Naive B cell (primary cell): ENCODE results near the gene CHFR. TPM values are rescaled to one million over a fixed set of nuclear protein-coding genes. Genes with fewer than 3 reads are reported as not detected.
"Not testable (repeated sequence)": the region's sequence is repeated elsewhere in the genome, so short reads cannot be mapped to it uniquely, and the experiment has no call there.

Experiments
- ATAC-seq, 2 donors: fragments of 150-1000 bp; cut with Tn5 transposase; 2 replicates each; pipeline ENCODE4 v1.10.0; 2021; ENCODE audit warnings: low read depth in 2 of 2, mild to moderate bottlenecking in 2 of 2, moderate library complexity in 2 of 2
- DNase-seq: peaks from one replicate; pipeline ENCODE4 v3.0.0; 2022
- H3K27ac Mint-ChIP-seq, 6 donors: one replicate each; pipeline ENCODE4 v1.8.0; 2020 to 2022; ENCODE audit warnings: mild to moderate bottlenecking in 6 of 6, mixed read lengths in 6 of 6, moderate library complexity in 5 of 6, inconsistent platforms in 2 of 6
- H3K27me3 Mint-ChIP-seq, 3 donors: one replicate each; pipeline ENCODE4 v1.8.0; 2021 to 2022; ENCODE audit warnings: mixed read lengths in 3 of 3, mild to moderate bottlenecking in 1 of 3
- H3K36me3 Mint-ChIP-seq, 2 donors: one replicate each; pipeline ENCODE4 v1.8.0; 2020 to 2022; ENCODE audit warnings: mixed read lengths in 2 of 2, inconsistent platforms in 1 of 2, mild to moderate bottlenecking in 1 of 2
- H3K4me1 Mint-ChIP-seq, 3 donors: one replicate each; pipeline ENCODE4 v1.8.0; 2020 to 2022; ENCODE audit warnings: mixed read lengths in 3 of 3, inconsistent platforms in 1 of 3, mild to moderate bottlenecking in 1 of 3, moderate library complexity in 1 of 3
- H3K4me3 Mint-ChIP-seq, 8 donors: one replicate each; pipeline ENCODE4 v1.8.0; 2020 to 2022; ENCODE audit warnings: mild to moderate bottlenecking in 8 of 8, mixed read lengths in 8 of 8, moderate library complexity in 8 of 8, inconsistent platforms in 2 of 8
- H3K9me3 Mint-ChIP-seq, 7 donors: one replicate each; pipeline ENCODE4 v1.8.0; 2020 to 2022; ENCODE audit warnings: mixed read lengths in 7 of 7, mild to moderate bottlenecking in 5 of 7, inconsistent platforms in 2 of 7, moderate library complexity in 1 of 7
- polyA plus RNA-seq, 6 donors: library from polyadenylated mRNA; unstranded; fragments of 300-500 nt; fragmentation: Illumina TruSeq; gene quantifications; one replicate each; pipeline ENCODE4 v1.2.3, GENCODE V29; 2021; ENCODE audit warnings: low read depth in 6 of 6

Gene CHFR
- polyA plus RNA-seq, 6 donors from 2014 or later: 15.3 to 27.8 (median 21.1) TPM

DNA sequence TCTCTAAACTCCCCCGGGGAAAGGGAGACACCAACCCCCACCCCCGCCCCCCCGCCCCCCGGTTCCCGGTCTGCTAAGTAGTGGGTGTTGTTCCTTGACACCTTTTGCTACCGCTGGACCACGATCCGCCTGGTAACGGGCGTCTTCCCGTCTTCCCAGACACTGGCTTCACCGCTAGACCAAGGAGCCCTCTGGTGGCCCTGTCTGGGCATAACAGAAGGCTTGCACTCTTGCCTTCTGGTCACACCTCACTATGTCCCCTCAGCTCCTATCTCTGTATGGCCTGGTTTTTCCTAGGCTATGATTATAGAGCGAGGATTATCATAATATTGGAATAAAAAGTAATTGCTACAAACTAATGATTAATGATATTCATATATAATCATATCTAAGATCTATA is 78.0 kb downstream of the CHFR start:
- not testable (repeated sequence) for ATAC-seq, H3K9me3 Mint-ChIP-seq, H3K4me3 Mint-ChIP-seq, H3K27me3 Mint-ChIP-seq
- peak overlapping the region in 3 of 6 donors; percentile 44 to 87 (median 65) for H3K27ac Mint-ChIP-seq
- peak; percentile 18 for DNase-seq
- H3K36me3 Mint-ChIP-seq: peaks cover 13% of the 10 kb centered on the region in 2 donors
- peaks cover 7 to 16% (median 9%) of the 10 kb centered on the region in 3 donors for H3K4me1 Mint-ChIP-seq

DNA sequence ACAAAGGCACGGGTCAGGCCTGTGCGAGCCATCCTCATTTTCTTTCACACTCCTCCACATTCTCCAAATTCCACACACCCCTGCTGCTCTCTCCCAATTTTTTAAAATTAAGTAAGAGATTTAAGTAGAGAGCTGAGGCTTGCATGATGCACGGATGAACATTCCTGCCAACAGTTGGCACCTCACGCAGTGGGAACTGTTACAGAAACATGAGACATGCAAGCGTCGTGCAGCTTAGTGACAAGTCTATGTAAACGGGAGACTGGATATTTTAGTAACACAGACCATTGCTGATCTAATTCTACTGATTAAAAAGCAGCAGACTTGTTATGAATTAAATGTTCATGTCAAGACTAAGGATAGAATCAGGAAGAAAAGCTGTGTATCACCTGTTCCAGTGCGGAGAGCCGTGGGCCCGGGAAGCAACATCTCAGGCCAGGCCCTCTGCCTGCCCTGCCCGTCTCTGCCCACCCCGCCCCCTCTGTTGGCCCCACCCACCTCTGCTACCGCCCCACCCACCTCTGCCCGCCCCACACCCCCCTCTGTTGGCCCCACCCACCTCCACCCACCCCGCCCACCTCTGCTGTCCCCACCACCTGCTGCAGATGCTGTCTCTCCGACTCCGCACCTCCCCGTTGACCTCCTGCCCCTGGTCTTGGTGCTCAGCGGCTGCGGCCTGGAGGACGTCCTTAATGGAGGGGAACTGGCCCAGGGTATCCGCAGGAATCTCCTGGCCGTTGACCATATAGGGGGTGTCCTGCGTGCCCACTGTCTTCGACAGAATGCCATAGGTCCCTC is 79.9 kb downstream of the CHFR start:
- Mint-ChIP-seq H3K27ac (no peak overlapping the region), H3K36me3 (peaks cover 13% of the 10 kb centered on the region in 2 donors), H3K4me3 (no peak overlapping the region)

DNA sequence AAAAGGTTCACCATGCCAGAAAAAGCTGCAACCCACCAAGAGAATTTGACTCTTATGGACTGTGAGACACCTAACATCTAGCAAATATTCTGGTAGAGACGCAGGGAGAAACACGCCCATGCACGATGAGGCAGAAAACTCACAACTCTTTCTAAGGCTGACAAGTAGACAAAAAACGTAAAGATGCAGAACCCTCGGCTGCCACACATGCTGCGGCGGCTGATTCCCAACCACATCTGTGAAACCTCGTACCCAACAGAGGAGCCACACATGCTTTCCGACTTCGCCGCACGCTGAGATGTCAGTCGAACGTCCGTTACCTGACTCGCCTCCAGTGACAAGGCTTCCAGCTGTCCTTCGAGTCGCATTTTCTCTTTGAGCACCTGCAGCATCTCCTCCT is 80.5 kb downstream of the CHFR start:
- H3K4me1 Mint-ChIP-seq: peaks cover 7 to 9% (median 7%) of the 10 kb centered on the region in 3 donors
- H3K27me3 Mint-ChIP-seq: no peaks in the 10 kb centered on the region
- DNase-seq: no peak
- no peak overlapping the region for H3K27ac Mint-ChIP-seq
- no peak for ATAC-seq
- H3K4me3 Mint-ChIP-seq: no peak overlapping the region
- H3K9me3 Mint-ChIP-seq: no peaks in the 10 kb centered on the region
- peaks cover 13% of the 10 kb centered on the region in 2 donors for H3K36me3 Mint-ChIP-seq

More for the DNA sequence above, 79.9 kb downstream of the CHFR start:
- H3K4me1 Mint-ChIP-seq: peaks cover 7 to 9% (median 7%) of the 10 kb centered on the region in 3 donors
- H3K9me3 Mint-ChIP-seq: no peaks in the 10 kb centered on the region
- ATAC-seq (no peak), DNase-seq (no peak)
- H3K27me3 Mint-ChIP-seq: no peaks in the 10 kb centered on the region

DNA sequence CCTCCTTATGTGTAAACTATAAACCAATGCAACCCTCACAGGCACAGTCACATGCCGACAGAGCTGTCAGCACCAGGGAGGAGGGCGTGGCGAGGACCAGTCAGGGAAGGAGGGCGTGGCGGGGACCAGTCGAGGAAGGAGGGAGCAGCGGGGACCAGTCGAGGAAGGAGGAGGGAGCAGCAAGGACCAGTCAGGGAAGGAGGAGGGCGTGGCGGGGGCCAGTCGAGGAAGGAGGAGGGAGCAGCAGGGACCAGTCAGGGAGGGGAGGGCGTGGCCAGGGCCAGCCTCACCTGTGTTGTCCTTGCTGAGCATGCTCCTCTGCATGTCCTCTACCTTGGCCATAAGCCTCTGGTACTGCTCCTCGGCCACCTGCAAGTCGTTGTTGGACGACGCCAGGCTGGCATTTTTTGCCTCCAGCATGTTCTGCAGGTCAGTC is 83.0 kb downstream of the CHFR start:
- H3K27ac Mint-ChIP-seq: no peak overlapping the region
- no peak for DNase-seq
- H3K9me3 Mint-ChIP-seq: no peaks in the 10 kb centered on the region
- H3K4me1 Mint-ChIP-seq: peaks cover 0 to 9% (median 7%) of the 10 kb centered on the region in 3 donors
- no peak overlapping the region for H3K4me3 Mint-ChIP-seq
- peaks cover 7 to 14% of the 10 kb centered on the region in 2 donors for H3K36me3 Mint-ChIP-seq
- no peak for ATAC-seq
- no peaks in the 10 kb centered on the region for H3K27me3 Mint-ChIP-seq

DNA sequence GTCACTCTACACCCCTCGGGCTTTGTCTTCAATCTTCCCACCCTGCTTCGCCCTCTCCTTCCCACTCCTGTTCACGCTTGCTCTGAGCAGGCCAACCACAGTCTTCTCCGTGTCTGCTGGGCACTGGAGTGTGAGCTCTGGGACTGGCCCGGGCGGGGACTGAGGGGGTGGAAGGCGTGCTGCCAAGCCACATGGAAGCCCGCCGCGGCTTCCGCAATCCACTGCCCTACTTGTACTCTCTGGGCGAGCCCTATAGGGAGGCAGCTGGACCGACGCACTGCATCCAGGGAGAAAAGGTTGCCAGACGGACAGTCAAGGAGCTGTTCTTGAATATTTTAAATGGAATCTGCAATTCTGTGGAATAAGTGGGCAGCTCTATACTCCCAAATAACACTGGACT is 83.5 kb downstream of the CHFR start:
- Mint-ChIP-seq H3K4me3 (no peak overlapping the region), H3K27ac (no peak overlapping the region), H3K4me1 (peaks cover 0 to 9% (median 7%) of the 10 kb centered on the region in 3 donors), H3K9me3 (no peaks in the 10 kb centered on the region), H3K36me3 (peaks cover 7 to 14% of the 10 kb centered on the region in 2 donors), H3K27me3 (no peaks in the 10 kb centered on the region)
- no peak for ATAC-seq
- DNase-seq: no peak

DNA sequence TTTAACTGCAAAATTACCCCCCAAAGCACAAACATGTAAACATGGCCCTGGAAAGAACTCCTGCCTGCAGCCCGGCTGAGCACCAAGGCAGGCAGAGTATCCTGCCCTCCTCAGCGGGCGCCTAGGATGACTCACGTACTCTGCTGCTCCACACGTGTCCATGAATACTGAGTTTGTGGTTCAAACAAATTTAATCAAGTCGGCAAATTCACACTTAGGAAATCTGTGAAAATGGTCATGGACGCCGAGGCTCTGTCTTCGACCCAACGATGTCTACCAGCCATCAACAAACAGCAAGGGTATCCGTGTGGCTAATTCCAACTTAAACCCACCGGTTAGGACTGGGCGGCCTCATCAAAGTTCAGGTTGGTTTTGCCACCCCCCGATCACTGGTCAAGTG is 84.3 kb downstream of the CHFR start:
- no peak for DNase-seq
- Mint-ChIP-seq H3K27ac (no peak overlapping the region), H3K36me3 (peaks cover 7 to 14% of the 10 kb centered on the region in 2 donors), H3K4me1 (peaks cover 0 to 7% (median 4%) of the 10 kb centered on the region in 3 donors), H3K27me3 (no peaks in the 10 kb centered on the region), H3K4me3 (no peak overlapping the region), H3K9me3 (no peaks in the 10 kb centered on the region)
- ATAC-seq: no peak

DNA sequence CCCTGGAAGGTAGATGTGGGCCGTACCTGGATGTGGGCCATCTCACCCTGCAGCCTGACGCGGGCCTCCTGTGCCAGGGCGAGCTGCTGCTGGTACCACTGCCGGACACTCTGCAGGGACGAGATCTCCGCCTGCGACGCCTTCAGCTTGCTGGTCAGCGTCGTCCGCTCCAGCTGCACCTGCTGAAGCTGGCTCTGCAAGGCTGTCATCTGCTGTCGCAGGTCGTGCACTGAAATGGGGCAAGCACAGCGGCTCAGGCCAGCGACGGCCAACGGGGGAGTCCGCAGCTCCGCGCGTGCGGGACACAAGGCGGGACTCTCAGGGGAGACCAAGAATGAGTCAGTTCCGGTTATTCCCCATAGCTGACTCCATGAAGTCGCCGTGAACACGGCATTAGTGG is 85.7 kb downstream of the CHFR start:
- Mint-ChIP-seq H3K4me1 (peaks cover 0 to 7% (median 4%) of the 10 kb centered on the region in 3 donors), H3K36me3 (peaks cover 7 to 17% of the 10 kb centered on the region in 2 donors), H3K27ac (no peak overlapping the region), H3K9me3 (no peaks in the 10 kb centered on the region), H3K4me3 (no peak overlapping the region), H3K27me3 (no peaks in the 10 kb centered on the region)
- no peak for ATAC-seq
- no peak for DNase-seq

DNA sequence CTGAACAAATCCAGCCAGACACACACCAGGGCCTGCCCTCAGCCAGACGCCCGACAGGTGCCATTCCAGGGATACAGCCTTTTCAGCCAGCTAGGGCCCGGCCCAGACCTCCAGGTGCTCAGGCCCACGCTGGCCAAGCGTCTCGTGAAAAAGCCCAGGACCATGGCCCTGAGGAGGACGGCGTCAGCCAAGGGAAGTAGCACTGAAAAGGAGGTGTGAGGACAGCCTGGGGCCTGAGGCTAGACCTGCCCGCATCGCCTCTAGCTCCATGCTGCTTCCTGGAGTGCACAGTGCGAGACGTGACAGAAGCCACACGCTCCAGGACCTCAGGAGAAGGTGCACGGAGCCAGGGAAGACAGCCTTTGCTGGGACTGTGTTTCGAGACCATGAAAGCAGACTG is 88.6 kb downstream of the CHFR start:
- Mint-ChIP-seq H3K27me3 (no peaks in the 10 kb centered on the region), H3K27ac (no peak overlapping the region), H3K9me3 (no peaks in the 10 kb centered on the region), H3K4me1 (no peaks in the 10 kb centered on the region), H3K36me3 (peaks cover 4 to 19% of the 10 kb centered on the region in 2 donors), H3K4me3 (no peak overlapping the region)
- ATAC-seq: no peak
- no peak for DNase-seq

DNA sequence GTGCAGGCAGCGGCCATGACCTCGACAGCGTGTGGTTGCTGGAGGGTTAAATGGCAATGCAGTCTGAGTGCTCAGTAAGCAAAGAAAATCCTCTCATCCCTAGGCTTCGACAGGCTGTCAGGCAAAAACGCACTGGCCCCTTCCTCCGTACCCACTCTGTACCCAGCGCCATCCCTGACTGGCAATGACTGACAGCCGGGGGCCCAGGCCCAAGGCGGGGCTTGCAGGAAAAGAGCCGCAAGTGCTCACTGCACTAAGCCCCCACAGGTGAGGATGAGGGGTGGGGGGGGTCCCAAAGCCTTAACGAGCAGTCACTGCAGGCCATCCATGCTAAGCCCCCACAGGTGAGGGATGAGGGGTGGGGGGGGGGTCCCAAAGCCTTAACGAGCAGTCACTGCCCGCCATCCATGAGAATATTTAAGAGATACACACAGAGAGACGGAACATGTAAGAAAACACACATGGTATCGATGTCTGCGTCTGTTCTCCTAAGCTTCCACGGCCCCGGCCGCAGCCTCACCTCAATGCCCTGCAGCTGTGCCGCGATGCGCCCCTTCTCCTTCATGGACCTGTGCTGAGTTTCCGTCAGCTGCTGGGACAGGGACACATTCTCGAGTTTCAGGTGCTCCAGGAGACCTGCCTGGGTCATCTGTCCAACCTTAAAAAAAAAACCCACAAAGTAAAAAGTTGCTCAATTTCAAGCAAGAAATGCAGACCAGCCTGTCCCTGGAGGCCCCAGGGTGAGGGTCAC is 89.4 kb downstream of the CHFR start:
- DNase-seq (no peak), ATAC-seq (no peak)
- Mint-ChIP-seq H3K27me3 (no peaks in the 10 kb centered on the region), H3K27ac (no peak overlapping the region), H3K4me3 (no peak overlapping the region), H3K4me1 (no peaks in the 10 kb centered on the region), H3K36me3 (peaks cover 4 to 19% of the 10 kb centered on the region in 2 donors), H3K9me3 (no peaks in the 10 kb centered on the region)

DNA sequence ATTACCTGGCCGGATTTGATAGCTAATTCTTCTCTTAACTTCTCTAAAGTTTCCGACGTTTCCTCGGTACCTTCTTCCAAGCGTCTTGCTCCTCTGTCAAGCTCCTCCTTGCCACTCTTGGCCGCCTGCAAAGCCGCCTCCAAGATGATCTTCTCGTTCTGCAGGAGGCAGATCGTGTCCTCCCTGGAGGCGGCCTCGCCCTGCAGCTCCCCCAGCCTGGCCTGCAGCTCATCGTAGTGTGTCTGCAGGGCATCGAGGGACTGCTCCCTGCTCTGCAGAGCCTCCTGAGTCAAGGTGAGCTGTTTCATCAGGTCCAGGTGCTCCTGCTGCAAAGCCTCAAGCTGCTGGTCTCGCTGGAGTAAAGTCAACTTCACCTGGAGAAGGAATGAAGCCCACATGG is 91.6 kb downstream of the CHFR start:
- DNase-seq: no peak
- Mint-ChIP-seq H3K4me3 (no peak overlapping the region), H3K36me3 (peaks cover 4 to 13% of the 10 kb centered on the region in 2 donors), H3K9me3 (no peaks in the 10 kb centered on the region), H3K27me3 (no peaks in the 10 kb centered on the region), H3K4me1 (peaks cover 0 to 5% (median 0%) of the 10 kb centered on the region in 3 donors), H3K27ac (no peak overlapping the region)
- no peak for ATAC-seq

DNA sequence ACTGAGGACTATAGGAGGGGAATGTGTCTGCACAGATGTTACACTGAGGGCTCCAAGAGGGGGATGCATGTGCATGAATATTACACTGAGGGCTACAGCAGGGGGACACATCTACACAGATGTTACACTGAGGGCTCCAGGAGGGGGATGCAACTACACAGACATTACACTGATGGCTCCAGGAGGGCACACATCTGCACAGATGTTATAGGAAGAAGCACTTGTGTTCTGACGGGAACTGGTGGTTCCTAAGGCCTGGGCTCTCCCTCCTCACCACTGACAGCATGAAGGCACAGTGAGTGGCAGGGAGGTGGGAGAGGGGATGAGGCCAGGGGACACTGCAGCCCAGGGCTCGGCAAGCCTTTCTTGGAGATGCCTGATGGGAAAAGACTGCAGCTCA is 95.5 kb downstream of the CHFR start:
- DNase-seq, H3K27me3 Mint-ChIP-seq, H3K4me3 Mint-ChIP-seq, ATAC-seq, H3K9me3 Mint-ChIP-seq: not testable (repeated sequence)
- H3K27ac Mint-ChIP-seq: peak overlapping the region in 2 of 6 donors; percentile 38 to 41
- H3K36me3 Mint-ChIP-seq: peaks cover 4 to 18% of the 10 kb centered on the region in 2 donors
- peaks cover 0 to 20% (median 7%) of the 10 kb centered on the region in 3 donors for H3K4me1 Mint-ChIP-seq

DNA sequence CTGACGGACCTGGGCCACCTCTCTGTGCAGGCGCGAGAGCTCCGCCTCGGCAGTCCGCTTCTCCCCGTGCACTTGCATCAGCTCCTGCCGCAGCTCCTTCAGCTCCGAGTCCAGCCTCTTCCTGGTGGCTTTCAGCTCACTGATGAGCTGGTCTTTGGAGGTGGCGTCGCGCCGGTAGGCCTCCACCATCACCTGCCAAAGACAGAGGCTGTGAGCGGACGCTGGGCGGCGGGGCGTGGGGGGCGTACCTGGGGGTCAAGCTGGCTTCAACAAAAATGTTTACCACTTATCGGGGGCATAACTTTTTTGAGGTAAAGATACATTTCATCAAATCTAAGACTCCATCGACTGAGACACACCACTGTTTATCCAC is 98.3 kb downstream of the CHFR start:
- Mint-ChIP-seq H3K36me3 (peaks cover 0 to 24% of the 10 kb centered on the region in 2 donors), H3K27me3 (no peaks in the 10 kb centered on the region), H3K4me3 (peak overlapping the region in 1 of 8 donors; percentile 25), H3K4me1 (peaks cover 0 to 20% (median 7%) of the 10 kb centered on the region in 3 donors), H3K27ac (peak overlapping the region in 1 of 6 donors; percentile 92), H3K9me3 (no peaks in the 10 kb centered on the region)
- DNase-seq: no peak
- ATAC-seq: no peak

DNA sequence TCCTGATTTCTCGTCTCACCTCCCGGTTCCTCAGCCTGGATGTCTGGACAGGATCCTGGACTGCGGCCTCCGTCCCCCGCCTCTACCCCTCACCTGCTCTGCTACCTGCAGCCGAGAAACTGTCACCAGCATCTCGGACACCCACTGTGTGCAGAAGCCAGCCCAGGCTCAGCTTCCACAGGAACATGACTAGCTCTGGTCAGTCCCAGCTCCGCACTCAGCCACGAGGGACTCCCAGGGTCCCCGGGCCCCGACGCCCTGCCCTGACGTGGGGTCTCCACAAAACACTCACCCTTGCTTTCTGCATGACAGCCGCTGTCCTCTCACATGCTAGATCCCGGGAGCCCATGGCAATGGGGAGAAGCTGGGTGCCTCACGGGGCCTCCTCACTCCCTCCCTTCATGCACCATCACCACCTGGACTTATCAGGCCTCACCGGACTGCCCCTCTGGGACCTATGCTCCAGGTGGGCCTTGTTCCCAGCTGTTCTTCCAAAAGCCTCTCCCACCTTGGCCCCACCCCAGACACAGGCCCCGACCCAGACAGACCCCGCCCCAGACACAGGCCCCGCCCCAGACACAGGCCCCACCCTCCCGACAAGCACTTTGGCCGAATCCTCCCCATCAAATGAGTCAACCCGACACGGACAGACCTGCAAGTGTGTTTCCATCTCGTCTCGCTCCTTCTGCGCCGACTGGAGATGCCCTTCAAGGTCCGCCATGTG is 98.9 kb downstream of the CHFR start:
- Mint-ChIP-seq H3K4me1 (peaks cover 0 to 20% (median 7%) of the 10 kb centered on the region in 3 donors), H3K4me3 (peak overlapping the region in 1 of 8 donors; percentile 25), H3K27me3 (no peaks in the 10 kb centered on the region), H3K27ac (peak overlapping the region in 3 of 6 donors; percentile 34 to 74 (median 43)), H3K36me3 (peaks cover 0 to 24% of the 10 kb centered on the region in 2 donors), H3K9me3 (no peaks in the 10 kb centered on the region)
- no peak for ATAC-seq
- no peak for DNase-seq
